HepG2 (cell line): ENCODE measurements around the gene MAP4K3.

Experiments
- ZNF121 ChIP-seq: sonication (generic); formaldehyde crosslinking; IDR thresholded peaks from 2 replicates; pipeline ENCODE4 v1.5.0; 2020; ENCODE audit warnings: mild to moderate bottlenecking, missing genetic modification reagents
- ZNF274 ChIP-seq: sonication (generic); formaldehyde crosslinking; IDR thresholded peaks from 2 replicates; pipeline ENCODE4 v1.5.1; 2020; ENCODE audit warnings: mild to moderate bottlenecking, missing genetic modification reagents

DNA sequence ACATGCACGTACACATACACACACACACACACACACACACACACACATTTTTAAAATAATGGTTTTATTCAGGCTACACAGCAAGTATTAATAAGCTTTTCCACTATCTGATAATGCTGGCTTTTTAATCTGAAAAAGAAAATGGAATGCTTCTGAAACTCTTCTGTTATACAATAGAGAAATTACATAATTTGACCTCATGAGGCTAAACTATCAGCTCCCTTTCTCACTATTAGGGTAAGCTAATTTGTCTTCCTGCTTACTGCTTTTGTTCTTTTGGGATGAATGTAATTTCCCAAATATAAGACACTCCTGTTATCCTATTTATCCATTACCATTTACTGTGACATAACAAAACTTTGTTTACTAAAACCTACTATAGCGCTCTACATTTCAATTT lies 41.8 kb downstream of the MAP4K3 start:
- TF ChIP-seq ZNF274 (CRISPR knock-in tag) (no peak), ZNF121 (CRISPR knock-in tag) (no peak)
